Fibroblast of lung (primary cell): ENCODE measurements around the gene RNF5.

Experiments
- CTCF ChIP-seq, 2 donors: IDR thresholded peaks in 1 of 2; conservative IDR thresholded peaks in 1 of 2; 1 replicate in 1 of 2; 2 replicates in 1 of 2; pipeline ENCODE4 v1.5.1; 2011 to 2012; ENCODE audit warnings: low read length in 2 of 2, control low read depth in 1 of 2, inconsistent platforms in 1 of 2, low read depth in 1 of 2, mild to moderate bottlenecking in 1 of 2
- EZH2 ChIP-seq: IDR thresholded peaks from 2 replicates; pipeline ENCODE4 v1.5.1; 2012; ENCODE audit warnings: low read length, control low read depth, mild to moderate bottlenecking; ENCODE audit errors: missing control alignments

GRCh38 chr6:32156891-32157290 lies 21.3 kb upstream of the RNF5 start:
- TF ChIP-seq CTCF (conservative IDR thresholded peaks at IDR 0.05 in 1 of 2, IDR thresholded peaks at IDR 0.05 in 1 of 2; ENCODE audit: low read depth in 1 of 2, low read length in 2 of 2) (no peak), EZH2 (no peak)
